GM18907 (cell line): Measurements from ENCODE around the gene PNPLA1.
"Not testable (repeated sequence)": the region's sequence is repeated elsewhere in the genome, so short reads cannot be mapped to it uniquely, and the experiment has no call there.

ENCODE experiments used
- ATAC-seq: cut with Tn5 transposase; IDR thresholded peaks from one replicate; pipeline ENCODE4 v1.9.1; 2021; ENCODE audit warnings: mild to moderate bottlenecking, moderate library complexity; ENCODE audit not compliant: unreplicated experiment

Gene PNPLA1

GRCh38 chr6:36333171-36333895 is 63.5 kb downstream of the PNPLA1 start:
- ATAC-seq: no peak

GRCh38 chr6:36333931-36334725 is 64.3 kb downstream of the PNPLA1 start:
- ATAC-seq: no peak

GRCh38 chr6:36334832-36335459 is 65.1 kb downstream of the PNPLA1 start:
- ATAC-seq: no peak

GRCh38 chr6:36335465-36336207 is 65.8 kb downstream of the PNPLA1 start:
- ATAC-seq: no peak

GRCh38 chr6:36336208-36336710 is 66.4 kb downstream of the PNPLA1 start:
- ATAC-seq: no peak

- no peak for ATAC-seq
Observed at GRCh38 chr6:36336779-36337241, 67.0 kb downstream of the PNPLA1 start, which contains the start of gene BNIP5. Gene BNIP5, minus strand, starts transcription at chr6:36336888. Its CDS starts 6,198 bp downstream, at chr6:36330690.

GRCh38 chr6:36337814-36338213 is 68.0 kb downstream of the PNPLA1 start:
- no peak for ATAC-seq

- ATAC-seq: not testable (repeated sequence)
Observed at GRCh38 chr6:36338223-36338622, 68.4 kb downstream of the PNPLA1 start.

- no peak for ATAC-seq
Observed at GRCh38 chr6:36339146-36339545, 69.3 kb downstream of the PNPLA1 start.

- no peak for ATAC-seq
Observed at GRCh38 chr6:36340306-36340617, 70.4 kb downstream of the PNPLA1 start.

- ATAC-seq: no peak
Observed at GRCh38 chr6:36340618-36341454, 71.0 kb downstream of the PNPLA1 start.

GRCh38 chr6:36343109-36343680 is 73.3 kb downstream of the PNPLA1 start:
- no peak for ATAC-seq

- no peak for ATAC-seq
Observed at GRCh38 chr6:36345681-36346466, 76.0 kb downstream of the PNPLA1 start.

- ATAC-seq: no peak
Observed at GRCh38 chr6:36346486-36347273, 76.8 kb downstream of the PNPLA1 start.

- ATAC-seq: no peak
Observed at GRCh38 chr6:36347621-36348020, 77.8 kb downstream of the PNPLA1 start.

GRCh38 chr6:36349240-36349639 is 79.4 kb downstream of the PNPLA1 start:
- ATAC-seq: no peak

GRCh38 chr6:36350082-36350481 is 80.2 kb downstream of the PNPLA1 start:
- ATAC-seq: no peak
